Uterus (tissue), 2 donors: ENCODE results near the gene PDHB.

Source experiments
- CTCF ChIP-seq, 4 experiments: fragments of 200-600 bp in 2 of 4; fragments of 450-650 bp in 2 of 4; sonication (generic) in 2 of 4; IDR thresholded peaks; one replicate each; pipeline ENCODE4 v1.5.1; 2016 to 2019; ENCODE audit warnings: antibody characterized with exemption in 4 of 4, mild to moderate bottlenecking in 2 of 4, moderate library complexity in 1 of 4
- POLR2A ChIP-seq, 2 donors: fragments of 450-650 bp; IDR thresholded peaks; one replicate each; pipeline ENCODE4 v1.6.1; 2016; ENCODE audit warnings: antibody characterized with exemption in 2 of 2, mild to moderate bottlenecking in 1 of 2, moderate library complexity in 1 of 2

- TF ChIP-seq POLR2A (IDR thresholded peaks at IDR 0.05) (no peak), CTCF (IDR thresholded peaks at IDR 0.05) (no peak)
Measured at GRCh38 chr3:58471025-58471887, 37.6 kb upstream of the PDHB start.
